Renal cortex interstitium (tissue), 11 donors: ENCODE results near the gene BLOC1S5. TPM values are rescaled to one million over a fixed set of nuclear protein-coding genes. Genes with fewer than 3 reads are reported as not detected.
"Not testable (repeated sequence)": the region's sequence is repeated elsewhere in the genome, so short reads cannot be mapped to it uniquely, and the experiment has no call there.

Experiments
- DNase-seq, 11 donors: peaks; one replicate each; pipeline ENCODE4 v3.0.0-alpha.2; 2013; ENCODE audit warnings: low read depth in 9 of 11, low spot score in 4 of 11; ENCODE audit errors: extremely low read depth in 1 of 11
- polyA plus RNA-seq, 3 donors: library from polyadenylated mRNA; unstranded; fragments of 120-200 nt; gene quantifications; one replicate each; pipeline ENCODE4 v1.2.1, GENCODE V29; 2013; ENCODE audit not compliant: insufficient read length in 3 of 3

Gene BLOC1S5
- polyA plus RNA-seq, 3 donors, result 30.0 to 44.5 (median 30.8) TPM

- no peak for DNase-seq
Measured at GRCh38 chr6:8060346-8060745, 3.8 kb downstream of the BLOC1S5 start.

- no peak for DNase-seq
Measured at GRCh38 chr6:8059129-8059528, 5.1 kb downstream of the BLOC1S5 start.

- DNase-seq, result no peak
Measured at GRCh38 chr6:8057793-8058192, 6.4 kb downstream of the BLOC1S5 start.

GRCh38 chr6:8057263-8057662 lies 6.9 kb downstream of the BLOC1S5 start:
- no peak for DNase-seq

GRCh38 chr6:8054276-8054675 lies 9.9 kb downstream of the BLOC1S5 start:
- no peak for DNase-seq

- DNase-seq, result no peak
Measured at GRCh38 chr6:8047541-8048292, 16.5 kb downstream of the BLOC1S5 start.

GRCh38 chr6:8045769-8046168 lies 18.4 kb downstream of the BLOC1S5 start:
- DNase-seq, result not testable (repeated sequence)

GRCh38 chr6:8043221-8043620 lies 21.0 kb downstream of the BLOC1S5 start:
- DNase-seq, result no peak

- no peak for DNase-seq
Measured at GRCh38 chr6:8041913-8042583, 22.1 kb downstream of the BLOC1S5 start.

GRCh38 chr6:8034107-8034506 lies 30.1 kb downstream of the BLOC1S5 start:
- DNase-seq, result not testable (repeated sequence)

- DNase-seq, result no peak
Measured at GRCh38 chr6:8030920-8031319, 33.3 kb downstream of the BLOC1S5 start.

- DNase-seq, result no peak
Measured at GRCh38 chr6:8029243-8029870, 34.8 kb downstream of the BLOC1S5 start.

- no peak for DNase-seq
Measured at GRCh38 chr6:8027965-8028651, 36.1 kb downstream of the BLOC1S5 start.

GRCh38 chr6:8026800-8027199 lies 37.4 kb downstream of the BLOC1S5 start:
- no peak for DNase-seq

- no peak for DNase-seq
Measured at GRCh38 chr6:8025191-8025590, 39.0 kb downstream of the BLOC1S5 start.

- DNase-seq, result no peak
Measured at GRCh38 chr6:8023638-8024037, 40.6 kb downstream of the BLOC1S5 start.

- DNase-seq, result no peak
Measured at GRCh38 chr6:8020083-8020482, 44.1 kb downstream of the BLOC1S5 start.

- DNase-seq, result no peak
Measured at GRCh38 chr6:8017705-8018104, 46.5 kb downstream of the BLOC1S5 start.

- DNase-seq, result no peak
Measured at GRCh38 chr6:8017276-8017701, 46.9 kb downstream of the BLOC1S5 start.

GRCh38 chr6:8014947-8015346 lies 49.2 kb downstream of the BLOC1S5 start:
- no peak for DNase-seq
